Ascending aorta (tissue), 2 donors: ENCODE results near the gene GDPGP1. TPM values are rescaled to one million over a fixed set of nuclear protein-coding genes. Genes with fewer than 3 reads are reported as not detected.

Source experiments
- DNase-seq, 2 donors: peaks; one replicate each; pipeline ENCODE4 v3.0.0-alpha.2; 2019; ENCODE audit warnings: low spot score in 2 of 2
- H3K27ac ChIP-seq, 2 donors: fragments of 200-600 bp; sonication (generic); one replicate each; pipeline ENCODE4 v1.5.1; 2016 to 2017; ENCODE audit warnings: mild to moderate bottlenecking in 1 of 2
- H3K27me3 ChIP-seq: fragments of 200-600 bp; sonication (generic); one replicate; pipeline ENCODE4 v1.5.1; 2017
- H3K36me3 ChIP-seq, 2 donors: fragments of 200-600 bp; sonication (generic); one replicate each; pipeline ENCODE4 v1.5.1; 2016
- H3K4me1 ChIP-seq, 2 donors: fragments of 200-600 bp; sonication (generic); one replicate each; pipeline ENCODE4 v1.5.1; 2016 to 2017; ENCODE audit warnings: mild to moderate bottlenecking in 1 of 2
- H3K4me3 ChIP-seq, 2 donors: fragments of 200-600 bp; sonication (generic); one replicate each; pipeline ENCODE4 v1.5.1; 2016 to 2017; ENCODE audit warnings: mild to moderate bottlenecking in 1 of 2
- H3K9me3 ChIP-seq, 2 donors: fragments of 200-600 bp; sonication (generic); one replicate each; pipeline ENCODE4 v1.5.1; 2016
- intact Hi-C: fragments of 100-400 bp; cut with DNase I; formaldehyde crosslinking; loops from one replicate; pipeline ENCODE4 v1.15.1; 2023
- total RNA-seq: library from RNA; depleted of rRNA; stranded (reverse); fragments of >200 nt; gene quantifications from one replicate; pipeline ENCODE4 v1.1.0, GENCODE V29; 2016
- TF ChIP-seq, protein P1 (sequence below), 3 experiments: fragments of 200-600 bp in 2 of 3; fragments of 450-650 bp in 1 of 3; sonication (generic) in 2 of 3; IDR thresholded peaks; one replicate each; pipeline ENCODE4 v1.5.1; 2016 to 2019; ENCODE audit warnings: antibody characterized with exemption in 3 of 3, mild to moderate bottlenecking in 1 of 3, moderate library complexity in 1 of 3

Gene GDPGP1
- total RNA-seq, 1 donor from 2014 or later: 2.2 TPM

DNA sequence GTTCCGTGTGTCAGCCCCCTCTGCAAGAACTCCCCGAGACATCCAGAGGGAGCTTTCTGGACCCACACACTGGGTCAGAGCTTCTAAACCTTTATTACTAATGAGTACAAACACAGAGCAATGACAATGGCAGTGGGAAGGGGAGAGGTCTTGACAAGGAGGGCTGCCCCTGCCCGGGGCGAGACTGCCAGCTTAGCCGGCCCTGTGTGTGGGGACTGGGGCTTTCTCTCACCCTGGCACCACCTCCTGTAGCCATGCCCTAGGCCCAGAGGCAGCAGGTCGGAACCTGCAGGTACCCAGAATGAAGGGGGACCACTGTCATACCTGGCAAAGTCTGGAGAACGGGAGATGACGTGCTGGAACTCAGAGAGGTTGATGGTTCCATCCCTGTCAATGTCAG is 3.4 kb upstream of the GDPGP1 start:
- H3K4me3 ChIP-seq: no peak overlapping the region
- intact Hi-C loops: loop anchor here (10.0 kb wide), 2 partner anchors 226 to 566 kb away; partner anchors contain the start of gene ZNF710
- H3K9me3 ChIP-seq: no peaks in the 10 kb centered on the region
- peaks cover 0 to 22% of the 10 kb centered on the region in 2 donors for H3K4me1 ChIP-seq
- H3K27me3 ChIP-seq: no peaks in the 10 kb centered on the region
- TF ChIP-seq, protein P1, sequence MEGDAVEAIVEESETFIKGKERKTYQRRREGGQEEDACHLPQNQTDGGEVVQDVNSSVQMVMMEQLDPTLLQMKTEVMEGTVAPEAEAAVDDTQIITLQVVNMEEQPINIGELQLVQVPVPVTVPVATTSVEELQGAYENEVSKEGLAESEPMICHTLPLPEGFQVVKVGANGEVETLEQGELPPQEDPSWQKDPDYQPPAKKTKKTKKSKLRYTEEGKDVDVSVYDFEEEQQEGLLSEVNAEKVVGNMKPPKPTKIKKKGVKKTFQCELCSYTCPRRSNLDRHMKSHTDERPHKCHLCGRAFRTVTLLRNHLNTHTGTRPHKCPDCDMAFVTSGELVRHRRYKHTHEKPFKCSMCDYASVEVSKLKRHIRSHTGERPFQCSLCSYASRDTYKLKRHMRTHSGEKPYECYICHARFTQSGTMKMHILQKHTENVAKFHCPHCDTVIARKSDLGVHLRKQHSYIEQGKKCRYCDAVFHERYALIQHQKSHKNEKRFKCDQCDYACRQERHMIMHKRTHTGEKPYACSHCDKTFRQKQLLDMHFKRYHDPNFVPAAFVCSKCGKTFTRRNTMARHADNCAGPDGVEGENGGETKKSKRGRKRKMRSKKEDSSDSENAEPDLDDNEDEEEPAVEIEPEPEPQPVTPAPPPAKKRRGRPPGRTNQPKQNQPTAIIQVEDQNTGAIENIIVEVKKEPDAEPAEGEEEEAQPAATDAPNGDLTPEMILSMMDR (IDR thresholded peaks at IDR 0.05): no peak
- H3K36me3 ChIP-seq: peaks cover 34 to 44% of the 10 kb centered on the region in 2 donors
- H3K27ac ChIP-seq: no peak overlapping the region
- no peak for DNase-seq

GRCh38 chr15:90231028-90232017 is 2.7 kb upstream of the GDPGP1 start:
- no peaks in the 10 kb centered on the region for H3K9me3 ChIP-seq
- peak in 1 of 2 donors; percentile 40 for DNase-seq
- H3K36me3 ChIP-seq: peaks cover 33 to 43% of the 10 kb centered on the region in 2 donors
- TF ChIP-seq, protein P1 (IDR thresholded peaks at IDR 0.05): no peak
- H3K27me3 ChIP-seq: no peaks in the 10 kb centered on the region
- H3K4me3 ChIP-seq: no peak overlapping the region
- H3K4me1 ChIP-seq: peaks cover 0 to 22% of the 10 kb centered on the region in 2 donors
- H3K27ac ChIP-seq: no peak overlapping the region
- intact Hi-C loops: loop anchor here (10.0 kb wide), 2 partner anchors 227 to 567 kb away; partner anchors contain the start of gene ZNF710

- Histone ChIP-seq H3K27ac (no peak overlapping the region), H3K36me3 (peaks cover 32 to 43% of the 10 kb centered on the region in 2 donors), H3K27me3 (no peaks in the 10 kb centered on the region), H3K9me3 (no peaks in the 10 kb centered on the region), H3K4me3 (peak overlapping the region; percentile 6 to 91), H3K4me1 (peaks cover 0 to 22% of the 10 kb centered on the region in 2 donors)
- TF ChIP-seq, protein P1 (IDR thresholded peaks at IDR 0.05): no peak
- intact Hi-C loops: loop anchor here (10.0 kb wide), 2 partner anchors 227 to 567 kb away; partner anchors contain the start of gene ZNF710
- DNase-seq: no peak
These were observed 1.8 kb upstream of the GDPGP1 start for GRCh38 chr15:90232196-90232595.

GRCh38 chr15:90232941-90233386 is 1.0 kb upstream of the GDPGP1 start:
- DNase-seq: no peak
- H3K36me3 ChIP-seq: peaks cover 24 to 46% of the 10 kb centered on the region in 2 donors
- H3K4me3 ChIP-seq: peak overlapping the region; percentile 91 to 92
- H3K4me1 ChIP-seq: peaks cover 0 to 22% of the 10 kb centered on the region in 2 donors
- TF ChIP-seq, protein P1 (IDR thresholded peaks at IDR 0.05): peak in 2 of 3 experiments; percentile 37 to 40
- no peaks in the 10 kb centered on the region for H3K27me3 ChIP-seq
- no peaks in the 10 kb centered on the region for H3K9me3 ChIP-seq
- intact Hi-C loops: loop anchor here (1.0 to 10.0 kb wide), 4 partner anchors 131 to 568 kb away; partner anchors contain the start of genes IDH2 and ZNF710
- H3K27ac ChIP-seq: peak overlapping the region; percentile 95 to 96

- peak; percentile 91 to 98 for DNase-seq
- Histone ChIP-seq H3K4me3 (peak within 1 kb of the TSS; percentile 91 to 92), H3K4me1 (peaks cover 0 to 22% of the 10 kb centered on the region in 2 donors), H3K27ac (peak within 1 kb of the TSS; percentile 95 to 96), H3K9me3 (no peaks in the 10 kb centered on the region), H3K27me3 (no peaks in the 10 kb centered on the region), H3K36me3 (peaks cover 20 to 46% of the 10 kb centered on the region in 2 donors)
- TF ChIP-seq, protein P1 (IDR thresholded peaks at IDR 0.05): peak in 1 of 3 experiments; percentile 32
- intact Hi-C loops: loop anchor here (1.0 to 10.0 kb wide), 7 partner anchors 16 to 569 kb away; partner anchors contain the start of genes IDH2, NGRN, TTLL13 and ZNF710
These were observed 468 bp upstream of the GDPGP1 start, which contains the start of gene CIB1 for GRCh38 chr15:90233387-90234095. TSS of gene CIB1 (minus strand) at chr15:90233941. CDS start at chr15:90233885, 56 bp downstream.
